H1 (cell line): Measurements from ENCODE around the gene ATP7A.

Source experiments
- CTBP2 ChIP-seq: IDR thresholded peaks from 2 replicates; pipeline ENCODE4 v1.7.0; 2011; ENCODE audit warnings: borderline replicate concordance, mild to moderate bottlenecking, moderate library complexity, mixed read lengths, low read length; ENCODE audit not compliant: insufficient read depth, insufficient read length
- EZH2 ChIP-seq: fragments of 200-600 bp; sonication (generic); IDR thresholded peaks from 2 replicates; pipeline ENCODE4 v1.7.1; 2012; ENCODE audit warnings: low read depth, mild to moderate bottlenecking, moderate library complexity, low read length, inconsistent platforms; ENCODE audit not compliant: severe bottlenecking
- KDM5A ChIP-seq: fragments of 200-600 bp; IDR thresholded peaks from 2 replicates; pipeline ENCODE4 v1.7.1; 2012; ENCODE audit warnings: mild to moderate bottlenecking, low read length, inconsistent platforms, mixed read lengths
- MAFK ChIP-seq: IDR thresholded peaks from 2 replicates; pipeline ENCODE4 v1.6.1; 2012; ENCODE audit warnings: low read depth, mild to moderate bottlenecking, improper control_type of control experiment, low read length
- RAD21 ChIP-seq, 2 experiments: IDR thresholded peaks in 1 of 2; conservative IDR thresholded peaks in 1 of 2; 2 replicates each; pipeline ENCODE4 v1.6.1; 2011; ENCODE audit warnings: low read depth in 2 of 2, low read length in 2 of 2, improper control_type of control experiment in 1 of 2, inconsistent platforms in 1 of 2, mild to moderate bottlenecking in 1 of 2, moderate library complexity in 1 of 2
- SP1 ChIP-seq: IDR thresholded peaks from 2 replicates; pipeline ENCODE4 v1.6.1; 2011; ENCODE audit warnings: low read depth, low read length
- TF ChIP-seq, protein P1 (sequence below), 3 experiments: IDR thresholded peaks; 1 replicate in 2 of 3; 2 replicates in 1 of 3; pipeline versions ENCODE4 v1.5.1 to v1.6.1; 2011; ENCODE audit warnings: low read length in 3 of 3, mild to moderate bottlenecking in 3 of 3, inconsistent platforms in 2 of 3, low read depth in 1 of 3, moderate library complexity in 1 of 3; ENCODE audit not compliant: insufficient read depth in 1 of 3; ENCODE audit errors: control extremely low read depth in 1 of 3

- no peak for TF ChIP-seq EZH2
- no peak for TF ChIP-seq RAD21 (IDR thresholded peaks at IDR 0.05 in 1 of 2, conservative IDR thresholded peaks at IDR 0.05 in 1 of 2; ENCODE audit: low read depth in 2 of 2, low read length in 2 of 2)
- TF ChIP-seq, protein P1, sequence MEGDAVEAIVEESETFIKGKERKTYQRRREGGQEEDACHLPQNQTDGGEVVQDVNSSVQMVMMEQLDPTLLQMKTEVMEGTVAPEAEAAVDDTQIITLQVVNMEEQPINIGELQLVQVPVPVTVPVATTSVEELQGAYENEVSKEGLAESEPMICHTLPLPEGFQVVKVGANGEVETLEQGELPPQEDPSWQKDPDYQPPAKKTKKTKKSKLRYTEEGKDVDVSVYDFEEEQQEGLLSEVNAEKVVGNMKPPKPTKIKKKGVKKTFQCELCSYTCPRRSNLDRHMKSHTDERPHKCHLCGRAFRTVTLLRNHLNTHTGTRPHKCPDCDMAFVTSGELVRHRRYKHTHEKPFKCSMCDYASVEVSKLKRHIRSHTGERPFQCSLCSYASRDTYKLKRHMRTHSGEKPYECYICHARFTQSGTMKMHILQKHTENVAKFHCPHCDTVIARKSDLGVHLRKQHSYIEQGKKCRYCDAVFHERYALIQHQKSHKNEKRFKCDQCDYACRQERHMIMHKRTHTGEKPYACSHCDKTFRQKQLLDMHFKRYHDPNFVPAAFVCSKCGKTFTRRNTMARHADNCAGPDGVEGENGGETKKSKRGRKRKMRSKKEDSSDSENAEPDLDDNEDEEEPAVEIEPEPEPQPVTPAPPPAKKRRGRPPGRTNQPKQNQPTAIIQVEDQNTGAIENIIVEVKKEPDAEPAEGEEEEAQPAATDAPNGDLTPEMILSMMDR (IDR thresholded peaks at IDR 0.05; ENCODE audit: control extremely low read depth in 1 of 3, insufficient read depth in 1 of 3, low read depth in 1 of 3, low read length in 3 of 3), result no peak
- no peak for TF ChIP-seq CTBP2
- no peak for TF ChIP-seq MAFK
- no peak for TF ChIP-seq SP1
- no peak for TF ChIP-seq KDM5A
Observed at GRCh38 chrX:77922787-77923186, 12.3 kb downstream of the ATP7A start.
